ENCODE measurements around the gene TYRO3.

GRCh38 chr15:41571948-41572347, 12.9 kb downstream of the TYRO3 start:
- no peak for TF ChIP-seq CTCF (IDR thresholded peaks at IDR 0.05)
- no peak for TF ChIP-seq POLR2AphosphoS5 (IDR thresholded peaks at IDR 0.05)
- no peak for TF ChIP-seq POLR2A (IDR thresholded peaks at IDR 0.05; ENCODE audit: low read depth)
- TF ChIP-seq EP300 (IDR thresholded peaks at IDR 0.05), result no peak

Data from esophagus muscularis mucosa (tissue), 4 donors.